ENCODE measurements around the gene GIN1.
"Not testable (repeated sequence)": the region's sequence is repeated elsewhere in the genome, so short reads cannot be mapped to it uniquely, and the experiment has no call there.

GIN1 gene, protein sequence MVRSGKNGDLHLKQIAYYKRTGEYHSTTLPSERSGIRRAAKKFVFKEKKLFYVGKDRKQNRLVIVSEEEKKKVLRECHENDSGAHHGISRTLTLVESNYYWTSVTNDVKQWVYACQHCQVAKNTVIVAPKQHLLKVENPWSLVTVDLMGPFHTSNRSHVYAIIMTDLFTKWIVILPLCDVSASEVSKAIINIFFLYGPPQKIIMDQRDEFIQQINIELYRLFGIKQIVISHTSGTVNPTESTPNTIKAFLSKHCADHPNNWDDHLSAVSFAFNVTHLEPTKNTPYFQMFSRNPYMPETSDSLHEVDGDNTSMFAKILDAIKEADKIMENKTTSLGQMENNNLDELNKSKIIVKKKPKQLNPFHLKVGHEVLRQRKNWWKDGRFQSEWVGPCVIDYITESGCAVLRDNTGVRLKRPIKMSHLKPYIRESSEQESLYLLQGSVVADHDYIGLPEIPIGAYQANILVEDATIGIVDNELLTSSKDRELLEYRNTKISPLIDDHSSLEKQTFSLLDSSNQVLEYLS

DNA sequence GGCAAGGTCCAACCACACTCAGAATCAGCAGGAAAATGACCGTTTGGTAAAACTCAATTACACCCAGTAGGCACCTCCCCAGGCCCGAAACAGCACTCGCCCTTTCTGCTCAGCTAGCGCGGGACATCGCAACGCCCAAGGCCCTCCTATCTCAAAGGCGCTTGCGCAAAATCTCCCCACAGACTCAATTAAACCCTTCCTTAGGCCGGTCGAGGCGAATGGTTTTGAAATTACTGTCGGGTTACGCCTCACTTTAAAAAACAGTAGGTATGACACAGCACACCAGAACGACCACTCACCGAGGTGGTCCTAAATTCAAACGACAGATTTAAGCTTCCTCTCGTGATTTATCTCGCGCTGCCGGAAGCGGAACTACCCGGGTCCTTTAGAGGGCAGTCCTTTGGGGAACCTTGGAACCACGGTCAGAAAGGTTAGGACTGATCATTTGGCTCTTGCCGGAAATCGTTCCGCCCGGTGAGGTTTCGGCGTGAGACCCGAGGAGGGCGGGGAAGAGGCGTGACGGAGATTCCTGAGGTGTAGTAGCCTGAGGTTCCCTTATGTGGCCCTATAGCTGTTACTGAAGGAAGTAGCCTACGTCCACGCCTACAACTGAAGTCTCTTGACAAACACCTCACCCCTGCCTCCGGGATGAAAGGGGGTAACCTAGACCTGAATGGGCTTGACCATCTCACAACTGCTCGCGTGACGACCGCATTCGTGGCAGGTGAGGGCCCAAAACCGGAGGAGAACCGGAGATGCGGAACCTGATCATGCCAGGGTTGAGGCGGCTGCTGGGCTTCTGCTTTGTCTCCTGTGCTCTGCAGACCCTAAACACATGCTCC, at the start of gene GIN1, which contains the start of gene PPIP5K2:
Gene GIN1 (minus strand): TSS at position 374 of the 842 bp plus-strand sequence. CDS start 11,431 bp downstream, outside the sequence.
Gene PPIP5K2 (plus strand): TSS at position 537 of the 842 bp plus-strand sequence. CDS start 9,289 bp downstream, outside the sequence.
- peak; percentile 92 for DNase-seq (ENCODE audit: low read depth)

GRCh38 chr5:103166706-103167105, 46.8 kb upstream of the GIN1 start:
- no peak for DNase-seq (ENCODE audit: low read depth)

DNA sequence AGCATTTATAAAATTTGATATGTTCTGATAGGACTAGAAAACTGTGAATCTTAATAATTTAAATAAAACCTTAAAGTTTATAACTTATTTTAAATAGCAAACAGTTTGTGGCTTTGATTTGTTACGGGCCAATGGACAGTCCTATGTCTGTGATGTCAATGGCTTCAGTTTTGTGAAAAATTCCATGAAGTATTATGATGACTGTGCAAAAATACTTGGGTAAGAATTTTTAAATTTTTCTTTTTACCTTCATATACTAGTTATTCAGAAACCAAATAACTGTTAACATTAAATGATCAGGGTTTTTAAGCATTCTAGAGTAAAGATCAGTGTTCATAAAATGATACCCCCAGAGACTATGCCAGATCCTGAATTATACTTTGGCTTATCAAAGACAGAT, 31.2 kb upstream of the GIN1 start:
- DNase-seq (ENCODE audit: low read depth) = no peak

DNA sequence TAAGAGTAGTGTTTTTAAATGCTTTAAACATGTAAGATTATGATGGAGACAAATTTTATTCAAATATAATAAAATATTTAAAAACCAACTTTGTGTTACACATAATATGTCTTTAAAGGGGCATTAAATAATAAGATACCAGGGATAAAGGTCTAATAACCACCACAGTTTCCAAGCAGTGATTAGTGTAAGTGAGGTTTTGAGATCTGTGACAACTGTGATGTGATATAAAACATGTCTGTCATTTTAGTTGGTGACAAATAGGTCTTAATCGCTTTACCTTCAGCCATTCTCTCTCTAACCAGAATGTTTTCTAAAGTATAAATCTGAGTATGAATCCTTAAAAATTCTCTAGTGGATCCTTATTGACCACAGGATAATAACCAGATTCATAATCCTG, 28.3 kb upstream of the GIN1 start:
- no peak for DNase-seq (ENCODE audit: low read depth)

- DNase-seq (ENCODE audit: low read depth) = no peak
These were observed 25.3 kb upstream of the GIN1 start for GRCh38 chr5:103145196-103145595.

- not testable (repeated sequence) for DNase-seq (ENCODE audit: low read depth)
These were observed 22.2 kb upstream of the GIN1 start for GRCh38 chr5:103142132-103142531.

GRCh38 chr5:103139264-103139865, 19.4 kb upstream of the GIN1 start:
- no peak for DNase-seq (ENCODE audit: low read depth)

DNA sequence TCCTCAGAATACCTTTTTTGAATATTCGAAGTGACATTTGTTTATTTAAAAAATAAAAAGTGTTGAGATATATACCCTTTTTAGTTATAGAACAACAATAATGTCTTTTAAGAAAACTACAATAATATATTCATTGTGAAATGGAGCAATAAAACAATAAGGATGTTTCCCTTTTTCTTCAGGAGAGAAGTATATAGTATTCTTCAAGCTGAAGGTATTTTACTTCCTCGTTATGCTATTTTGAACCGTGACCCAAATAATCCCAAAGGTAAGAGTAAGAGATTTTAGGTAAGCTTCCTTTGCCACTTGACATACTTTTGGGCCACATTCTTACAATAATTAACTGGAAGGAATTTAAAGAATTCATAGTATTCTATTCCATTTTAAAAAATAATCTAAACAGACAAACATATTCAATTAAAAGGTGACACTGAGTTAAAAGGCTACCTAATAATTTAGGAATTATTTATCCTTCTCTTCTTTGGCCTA, 18.3 kb upstream of the GIN1 start:
- DNase-seq (ENCODE audit: low read depth) = no peak

GRCh38 chr5:103135461-103135860, 15.5 kb upstream of the GIN1 start:
- no peak for DNase-seq (ENCODE audit: low read depth)

DNA sequence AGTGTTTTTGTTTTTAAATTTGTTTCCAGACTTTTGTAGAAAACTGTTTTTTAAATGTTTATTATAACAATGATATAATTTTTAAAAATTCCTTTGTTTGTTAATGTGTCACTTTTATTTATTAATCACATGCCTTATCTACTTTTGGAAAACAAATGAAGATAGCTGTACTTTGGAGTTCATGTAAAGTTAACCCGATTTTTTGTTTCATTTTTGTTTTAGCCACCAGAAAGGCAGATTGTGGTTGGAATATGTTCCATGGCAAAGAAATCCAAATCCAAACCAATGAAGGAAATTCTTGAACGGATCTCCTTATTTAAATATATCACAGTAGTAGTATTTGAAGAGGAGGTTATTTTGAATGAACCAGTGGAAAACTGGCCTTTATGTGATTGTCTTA, 13.3 kb upstream of the GIN1 start:
- DNase-seq (ENCODE audit: low read depth) = no peak

DNA sequence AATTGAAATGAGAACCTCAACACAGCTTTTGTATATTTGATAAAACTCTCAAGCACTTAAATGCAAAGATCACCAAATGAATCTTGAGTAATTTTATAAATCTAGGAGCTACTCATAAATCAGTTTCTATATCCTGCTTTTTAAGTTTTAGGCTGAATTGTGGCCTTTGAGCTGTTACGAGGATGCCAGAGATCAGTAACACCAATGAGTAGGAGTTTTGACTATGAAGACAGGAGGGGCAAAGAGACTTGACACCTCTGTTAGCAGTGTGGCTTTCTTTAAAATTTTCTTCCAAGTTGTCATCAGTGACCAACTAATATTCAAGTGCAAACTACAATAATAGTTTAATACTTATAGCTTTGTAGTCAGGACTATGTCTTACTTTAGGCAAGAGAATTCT, 12.7 kb upstream of the GIN1 start:
- DNase-seq (ENCODE audit: low read depth) = no peak

DNA sequence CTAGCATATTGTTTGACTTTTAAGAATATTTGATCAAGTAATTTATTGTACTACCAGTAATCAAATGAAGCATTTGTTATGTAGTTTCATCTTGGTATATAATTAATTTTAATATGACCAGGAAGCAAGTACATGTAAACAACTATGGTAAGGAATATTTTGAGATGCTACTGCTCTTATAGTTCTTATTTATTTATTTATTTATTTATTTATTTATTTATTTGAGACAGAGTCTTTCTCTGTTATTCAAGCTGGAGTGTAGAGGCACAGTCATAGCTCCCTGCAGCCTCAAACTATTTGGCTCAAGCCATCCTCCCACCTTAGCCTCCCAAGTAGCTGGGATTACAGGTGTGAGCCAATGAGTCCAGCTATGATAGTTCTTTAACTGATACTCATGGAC, 8.3 kb upstream of the GIN1 start:
- no peak for DNase-seq (ENCODE audit: low read depth)

GRCh38 chr5:103127292-103127817, 7.4 kb upstream of the GIN1 start:
- no peak for DNase-seq (ENCODE audit: low read depth)

DNA sequence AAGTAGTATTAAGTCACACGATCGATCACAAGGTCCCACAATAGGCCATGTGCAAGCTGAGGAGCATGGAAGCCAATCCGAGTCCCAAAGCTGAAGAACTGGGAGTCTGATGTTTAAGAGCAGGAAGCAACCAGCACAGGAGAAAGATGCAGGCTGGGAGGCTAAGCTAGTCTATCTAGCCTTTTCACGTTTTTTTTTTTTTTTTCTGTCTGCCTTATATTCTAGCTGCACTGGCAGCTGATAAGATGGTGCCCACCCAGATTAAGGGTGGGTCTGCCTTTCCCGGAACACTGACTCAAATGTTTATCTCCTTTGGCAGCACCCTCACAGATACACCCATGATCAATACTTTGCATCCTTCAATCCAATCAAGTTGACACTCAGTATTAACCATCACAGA, 6.6 kb upstream of the GIN1 start:
- no peak for DNase-seq (ENCODE audit: low read depth)

GRCh38 chr5:103122242-103122641, 2.3 kb upstream of the GIN1 start:
- no peak for DNase-seq (ENCODE audit: low read depth)

DNA sequence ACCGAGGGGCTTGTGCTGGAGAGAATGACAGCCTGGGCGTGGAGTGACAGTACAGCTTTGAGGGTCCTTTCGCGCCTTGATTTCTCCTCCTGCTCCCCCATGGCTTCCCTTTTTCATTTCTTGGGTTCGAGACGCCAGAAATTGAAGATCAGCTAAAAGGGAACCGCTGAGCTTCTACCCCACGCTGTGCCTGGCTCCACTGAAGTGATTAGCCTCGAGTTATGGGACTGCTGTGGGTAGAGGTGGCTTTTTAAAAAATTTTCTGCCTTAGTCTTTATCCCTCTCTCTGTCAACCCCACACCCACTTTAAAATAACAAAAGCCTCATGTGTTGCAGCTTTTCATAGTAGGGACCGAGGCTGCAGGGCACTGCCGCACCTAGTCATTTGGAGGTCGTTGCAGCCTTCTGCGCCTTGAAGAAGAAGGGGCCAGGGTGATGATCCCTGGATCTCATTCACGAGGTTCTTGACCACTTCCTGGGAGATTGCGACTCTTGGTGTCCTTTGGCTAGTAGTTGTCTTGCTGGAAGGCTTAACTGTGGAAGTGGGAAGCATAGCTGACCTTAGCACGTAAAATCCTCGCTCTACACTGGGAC, 766 bp upstream of the GIN1 start:
- DNase-seq (ENCODE audit: low read depth) = no peak

DNA sequence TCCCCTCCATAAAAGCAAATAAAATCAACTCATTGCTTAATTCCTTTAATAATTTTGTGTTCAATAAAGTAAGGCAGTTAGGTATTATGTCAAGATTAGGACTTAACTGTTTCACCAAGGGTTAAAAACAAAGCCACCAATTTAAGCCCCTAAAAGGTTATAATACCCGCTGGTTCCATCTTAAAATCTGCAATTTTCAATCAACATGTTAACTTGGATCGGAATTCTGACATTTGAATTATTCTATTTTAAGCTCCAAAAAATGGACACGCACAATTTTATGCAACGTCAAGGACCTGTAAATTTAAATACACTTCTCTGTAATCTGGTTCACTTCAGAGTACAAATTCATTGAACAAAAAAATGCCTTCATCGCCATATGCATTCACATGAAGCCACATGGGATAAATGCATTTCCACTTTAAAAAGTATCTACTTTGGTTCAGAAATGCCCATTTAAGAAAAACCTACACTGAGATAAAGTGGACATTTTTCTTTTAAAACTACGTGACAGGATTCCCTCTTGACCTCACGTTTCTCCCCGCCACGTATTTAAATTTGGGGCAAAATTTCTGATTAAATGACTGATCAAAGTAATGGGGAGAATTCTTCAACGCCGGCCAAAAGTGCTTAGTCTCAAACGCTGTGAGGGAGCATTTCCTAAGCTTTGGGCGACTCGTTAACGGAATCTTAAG, 721 bp downstream of the GIN1 start:
- DNase-seq (ENCODE audit: low read depth) = no peak

DNA sequence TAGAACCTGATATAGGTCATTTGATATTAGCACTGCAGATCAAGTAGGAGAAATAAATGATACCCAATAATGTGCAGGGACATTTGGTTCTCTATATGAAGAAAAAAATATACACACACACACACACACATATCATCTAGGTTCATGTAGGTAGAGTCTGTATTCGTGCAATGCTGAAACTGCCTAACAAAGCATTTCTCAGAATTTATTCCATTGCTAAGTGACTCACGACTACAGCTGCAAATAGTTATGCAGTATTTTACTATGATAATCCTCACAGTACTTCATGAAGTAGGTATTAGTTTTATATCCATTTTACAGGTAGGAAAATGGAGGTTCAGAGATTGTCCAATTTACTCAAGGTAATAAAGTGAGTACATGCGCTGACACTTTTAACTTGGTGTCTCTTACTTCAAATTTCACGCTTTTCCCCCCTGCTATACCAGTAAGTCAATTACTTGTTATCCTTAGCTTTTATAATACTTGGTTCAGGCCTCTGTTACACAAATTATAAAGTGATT, 2.4 kb downstream of the GIN1 start:
- DNase-seq (ENCODE audit: low read depth) = no peak

GRCh38 chr5:103114440-103114839, 5.5 kb downstream of the GIN1 start:
- DNase-seq (ENCODE audit: low read depth) = no peak

DNA sequence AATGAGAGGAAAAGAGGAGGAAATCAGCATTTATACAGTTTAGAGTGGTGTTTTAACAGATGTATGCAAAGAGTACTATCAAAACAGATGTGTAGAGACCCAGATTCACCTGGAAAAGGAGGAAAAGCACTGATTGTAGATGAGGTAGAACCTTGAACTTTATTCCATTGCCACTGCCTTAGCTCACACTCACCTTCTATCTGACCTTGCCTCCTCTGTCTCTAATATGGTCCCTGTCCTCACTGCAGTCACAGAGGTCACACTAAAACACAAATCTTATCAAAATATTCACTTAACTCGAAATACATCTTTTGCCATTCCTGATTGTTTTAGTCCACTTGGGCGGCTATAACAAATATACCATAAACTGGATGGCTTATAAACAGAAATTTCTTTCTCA, 7.0 kb downstream of the GIN1 start:
- DNase-seq (ENCODE audit: low read depth) = no peak

GRCh38 chr5:103111468-103111867, 8.5 kb downstream of the GIN1 start:
- DNase-seq (ENCODE audit: low read depth) = no peak

All from GM04503 (cell line).